HepG2 (cell line): ENCODE data around the gene PTPN14. TPM values are rescaled to one million over a fixed set of nuclear protein-coding genes. Genes with fewer than 3 reads are reported as not detected.

Experiments used
- AHDC1 ChIP-seq: sonication (generic); formaldehyde crosslinking; IDR thresholded peaks from 2 replicates; pipeline ENCODE4 v1.5.1; 2020; ENCODE audit warnings: mild to moderate bottlenecking, missing genetic modification reagents, borderline replicate concordance
- BATF2 ChIP-seq: sonication (generic); formaldehyde crosslinking; IDR thresholded peaks from 2 replicates; pipeline ENCODE4 v1.8.0; 2022; ENCODE audit warnings: mild to moderate bottlenecking, missing genetic modification reagents, moderate library complexity
- FOSL2 ChIP-seq: sonication (generic); formaldehyde crosslinking; IDR thresholded peaks from 2 replicates; pipeline ENCODE4 v1.4.0; 2020; ENCODE audit warnings: missing genetic modification reagents
- FOXA3 ChIP-seq: IDR thresholded peaks from 2 replicates; pipeline ENCODE4 v1.6.1; 2016; ENCODE audit warnings: missing genetic modification reagents, missing compliant biosample characterization
- IKZF1 ChIP-seq: fragments of 450-650 bp; IDR thresholded peaks from 2 replicates; pipeline ENCODE4 v1.7.1; 2016
- KDM5A ChIP-seq: fragments of 200-600 bp; sonication (generic); IDR thresholded peaks from 2 replicates; pipeline ENCODE4 v1.7.0; 2018; ENCODE audit warnings: antibody characterized with exemption, mild to moderate bottlenecking, low read length, borderline replicate concordance
- MTF1 ChIP-seq: sonication (generic); formaldehyde crosslinking; IDR thresholded peaks from 2 replicates; pipeline ENCODE4 v1.5.0; 2020; ENCODE audit warnings: missing genetic modification reagents
- PITX1 ChIP-seq: sonication (generic); formaldehyde crosslinking; IDR thresholded peaks from 2 replicates; pipeline ENCODE4 v1.5.1; 2020; ENCODE audit warnings: mild to moderate bottlenecking, missing genetic modification reagents
- POLR2A ChIP-seq, 2 experiments: IDR thresholded peaks; 2 replicates each; pipeline ENCODE4 v1.6.1; 2011; ENCODE audit warnings: low read depth in 2 of 2, low read length in 2 of 2, mild to moderate bottlenecking in 1 of 2, moderate library complexity in 1 of 2; ENCODE audit not compliant: insufficient read depth in 1 of 2
- POLR2AphosphoS5 ChIP-seq: IDR thresholded peaks from 2 replicates; pipeline ENCODE4 v1.6.1; 2012; ENCODE audit warnings: low read depth, low read length
- PTBP1 ChIP-seq: fragments of 200-400 bp; formaldehyde crosslinking; IDR thresholded peaks from 2 replicates; pipeline ENCODE4 v1.6.1; 2018; ENCODE audit warnings: low read length, low read depth; ENCODE audit not compliant: poor library complexity, severe bottlenecking
- RBAK ChIP-seq: sonication (generic); formaldehyde crosslinking; IDR thresholded peaks from 2 replicates; pipeline ENCODE4 v1.5.1; 2020; ENCODE audit warnings: mild to moderate bottlenecking, missing genetic modification reagents
- RBFOX2 ChIP-seq: fragments of 200-400 bp; formaldehyde crosslinking; IDR thresholded peaks from 2 replicates; pipeline ENCODE4 v1.6.1; 2017; ENCODE audit warnings: low read depth, mild to moderate bottlenecking, low read length
- SOX13 ChIP-seq, 3 experiments: fragments of 450-650 bp in 1 of 3; sonication (generic) in 1 of 3; formaldehyde crosslinking in 1 of 3; IDR thresholded peaks in 2 of 3; conservative IDR thresholded peaks in 1 of 3; 2 replicates each; pipeline versions ENCODE4 v1.5.0 to v1.6.1; 2016 to 2020; ENCODE audit warnings: antibody characterized with exemption in 1 of 3, mild to moderate bottlenecking in 1 of 3, missing compliant biosample characterization in 1 of 3, missing genetic modification reagents in 1 of 3, moderate library complexity in 1 of 3
- ZBTB3 ChIP-seq: sonication (generic); formaldehyde crosslinking; IDR thresholded peaks from 2 replicates; pipeline ENCODE4 v1.4.0; 2020; ENCODE audit warnings: low read depth, mild to moderate bottlenecking, moderate library complexity, missing genetic modification reagents, borderline replicate concordance
- ZNF207 ChIP-seq: fragments of 450-650 bp; IDR thresholded peaks from 2 replicates; pipeline ENCODE4 v1.6.1; 2016; ENCODE audit warnings: antibody characterized with exemption, borderline replicate concordance
- ZNF383 ChIP-seq: sonication (generic); formaldehyde crosslinking; IDR thresholded peaks from 2 replicates; pipeline ENCODE4 v1.4.0; 2020; ENCODE audit warnings: missing genetic modification reagents, mild to moderate bottlenecking, borderline replicate concordance
- ZNF607 ChIP-seq: sonication (generic); formaldehyde crosslinking; IDR thresholded peaks from 2 replicates; pipeline ENCODE4 v1.5.1; 2020; ENCODE audit warnings: missing genetic modification reagents, mild to moderate bottlenecking, borderline replicate concordance
- ZNF609 ChIP-seq: sonication (generic); formaldehyde crosslinking; IDR thresholded peaks from 2 replicates; pipeline ENCODE4 v1.4.0; 2020; ENCODE audit warnings: mild to moderate bottlenecking, missing genetic modification reagents, borderline replicate concordance
- polyA plus RNA-seq, 8 experiments: library from polyadenylated mRNA; depleted of rRNA in 3 of 8; stranded (reverse) in 7 of 8; unstranded in 1 of 8; fragments of >200 nt; fragmentation: Illumina TruSeq in 4 of 8; extraction: Trizol in 4 of 8; gene quantifications; 2 replicates each; pipeline versions ENCODE4 v1.2.1 to v1.2.3, GENCODE V29; 2011 to 2016; ENCODE audit warnings: low read depth in 4 of 8, missing spikeins in 1 of 8, mixed read lengths in 1 of 8; ENCODE audit not compliant: insufficient read depth in 1 of 8
- total RNA-seq, 5 experiments: library from RNA; depleted of rRNA; stranded (reverse); fragments of >200 nt; fragmentation: Illumina TruSeq; extraction: Trizol; gene quantifications; 2 replicates each; pipeline ENCODE4 v1.2.3, GENCODE V29; 2016; ENCODE audit warnings: low read depth in 1 of 5

PTPN14 gene
- total and polyA plus RNA-seq, 2 of the 13 experiments (the other 11 are each of a cell fraction or from before 2014, with no cell fraction given): 3.9 to 4.7 TPM

- no peak for TF ChIP-seq ZNF383
- TF ChIP-seq FOXA3 (CRISPR knock-in tag): peak; percentile 80
- no peak for TF ChIP-seq SOX13 (IDR thresholded peaks at IDR 0.05)
- TF ChIP-seq SOX13 (CRISPR knock-in tag; conservative IDR thresholded peaks at IDR 0.05 in 1 of 2, IDR thresholded peaks at IDR 0.05 in 1 of 2): peak in 1 of 2 experiments; percentile 58; a peak in 2 of 4 replicates
- no peak for TF ChIP-seq BATF2 (CRISPR knock-in tag)
- no peak for TF ChIP-seq KDM5A
- peak; percentile 63 for TF ChIP-seq FOSL2 (CRISPR knock-in tag)
- TF ChIP-seq PITX1 (CRISPR knock-in tag): peak; percentile 20; the same call in 1 of the 2 replicates
- TF ChIP-seq AHDC1 (CRISPR knock-in tag): no peak
- TF ChIP-seq IKZF1: no peak
- no peak for TF ChIP-seq POLR2A (IDR thresholded peaks at IDR 0.05; ENCODE audit: insufficient read depth in 1 of 2, low read depth in 2 of 2, low read length in 2 of 2)
- TF ChIP-seq ZNF207: no peak
- no peak for TF ChIP-seq ZBTB3 (CRISPR knock-in tag)
- TF ChIP-seq RBAK (CRISPR knock-in tag): no peak
- no peak for TF ChIP-seq ZNF607 (CRISPR knock-in tag)
- no peak for TF ChIP-seq POLR2AphosphoS5
- peak; percentile 98 for TF ChIP-seq ZNF609 (CRISPR knock-in tag)
- no peak for TF ChIP-seq RBFOX2
- TF ChIP-seq PTBP1: no peak
- no peak for TF ChIP-seq MTF1 (CRISPR knock-in tag)
Measured at GRCh38 chr1:214523124-214523824, 28.1 kb downstream of the PTPN14 start (continued).
